Activated T-cell treated with anti-CD3 and anti-CD28 coated beads for 4 hours (primary cell): ENCODE data around the gene DLG2.
"Not testable (repeated sequence)": the region's sequence is repeated elsewhere in the genome, so short reads cannot be mapped to it uniquely, and the experiment has no call there.

Experiments used
- DNase-seq: peaks from one replicate; pipeline ENCODE4 v3.0.0-alpha.2; 2020

Gene DLG2

GRCh38 chr11:83801799-83802198 is 1825.3 kb downstream of the DLG2 start:
- no peak for DNase-seq

DNA sequence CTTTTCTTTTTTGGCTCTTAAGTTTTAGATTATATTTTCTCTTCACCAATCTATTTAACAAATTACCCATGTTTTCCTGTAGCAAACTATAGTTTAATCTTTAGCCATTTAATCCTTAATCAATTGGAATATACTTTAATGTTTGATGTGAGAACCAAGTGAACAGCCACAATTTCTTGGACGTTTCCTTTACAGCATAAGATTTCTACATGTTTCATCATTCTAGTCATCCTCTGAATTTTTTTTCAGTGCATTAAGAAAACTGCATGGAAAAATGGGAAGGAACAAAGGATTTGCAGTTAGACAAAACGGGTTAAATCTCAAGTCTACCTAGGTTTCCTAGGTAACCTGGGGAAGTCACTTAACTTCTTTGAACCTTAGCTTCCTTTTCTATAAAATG is 1833.8 kb downstream of the DLG2 start:
- DNase-seq, result no peak

DNA sequence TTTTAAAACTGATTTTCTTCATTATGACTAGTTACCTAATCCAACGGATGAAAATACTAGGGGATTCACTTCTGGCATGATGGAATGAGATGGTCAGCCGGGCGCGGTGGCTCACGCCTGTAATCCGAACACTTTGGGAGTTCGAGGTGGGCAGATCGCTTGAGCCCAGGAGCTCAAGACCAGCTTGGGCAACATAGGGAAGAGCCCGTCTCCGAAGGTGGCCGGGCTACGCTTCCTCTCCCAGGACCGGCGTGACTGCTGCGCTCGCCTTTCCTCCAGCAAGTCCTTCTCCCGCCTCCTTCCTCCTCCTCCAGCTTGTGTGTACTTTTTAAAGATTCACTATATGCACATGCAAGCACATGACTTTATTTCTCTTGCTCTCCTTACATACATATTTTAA is 1835.6 kb downstream of the DLG2 start:
- no peak for DNase-seq

DNA sequence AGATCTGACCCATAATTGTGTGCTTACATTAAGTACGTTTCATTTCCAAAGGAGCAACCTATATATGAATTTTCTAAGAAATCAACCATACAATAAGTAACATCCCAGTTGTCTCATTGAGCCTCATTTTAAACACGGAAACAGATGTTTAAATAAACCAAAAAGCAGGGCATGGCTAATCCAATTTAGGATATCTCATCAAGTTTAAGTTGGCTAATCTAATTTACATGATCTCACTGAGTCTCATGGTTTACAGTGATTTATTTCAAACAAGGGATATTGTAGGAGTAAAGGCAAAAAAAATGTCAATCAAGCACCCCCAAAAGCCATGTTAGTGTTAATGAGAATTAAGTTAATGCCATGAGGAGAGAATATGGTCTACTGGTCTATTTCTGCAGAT is 1841.2 kb downstream of the DLG2 start:
- DNase-seq, result no peak

- DNase-seq, result no peak
Observed at GRCh38 chr11:83784419-83784818, 1842.7 kb downstream of the DLG2 start.

GRCh38 chr11:83782329-83782728 is 1844.8 kb downstream of the DLG2 start:
- no peak for DNase-seq

GRCh38 chr11:83779876-83780275 is 1847.3 kb downstream of the DLG2 start:
- DNase-seq, result no peak

DNA sequence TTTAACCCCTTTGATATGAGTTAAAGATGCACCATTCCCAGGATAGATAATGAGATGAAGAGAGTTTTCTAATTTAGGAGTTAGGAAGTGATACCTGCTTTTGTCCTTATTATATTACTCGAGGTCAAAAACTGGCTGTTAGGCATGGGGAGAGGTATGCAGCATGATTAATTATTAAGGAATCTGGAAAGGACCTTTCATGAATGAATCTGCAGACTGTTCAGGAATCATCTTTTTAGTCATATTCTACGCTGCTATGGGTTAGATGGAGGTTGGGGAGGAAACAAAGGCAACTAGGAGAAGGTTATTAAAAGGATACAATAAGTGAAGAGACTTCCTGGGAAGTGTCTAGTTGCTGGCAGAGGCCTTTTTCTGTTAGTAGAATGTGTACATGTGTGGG is 1848.5 kb downstream of the DLG2 start:
- no peak for DNase-seq

DNA sequence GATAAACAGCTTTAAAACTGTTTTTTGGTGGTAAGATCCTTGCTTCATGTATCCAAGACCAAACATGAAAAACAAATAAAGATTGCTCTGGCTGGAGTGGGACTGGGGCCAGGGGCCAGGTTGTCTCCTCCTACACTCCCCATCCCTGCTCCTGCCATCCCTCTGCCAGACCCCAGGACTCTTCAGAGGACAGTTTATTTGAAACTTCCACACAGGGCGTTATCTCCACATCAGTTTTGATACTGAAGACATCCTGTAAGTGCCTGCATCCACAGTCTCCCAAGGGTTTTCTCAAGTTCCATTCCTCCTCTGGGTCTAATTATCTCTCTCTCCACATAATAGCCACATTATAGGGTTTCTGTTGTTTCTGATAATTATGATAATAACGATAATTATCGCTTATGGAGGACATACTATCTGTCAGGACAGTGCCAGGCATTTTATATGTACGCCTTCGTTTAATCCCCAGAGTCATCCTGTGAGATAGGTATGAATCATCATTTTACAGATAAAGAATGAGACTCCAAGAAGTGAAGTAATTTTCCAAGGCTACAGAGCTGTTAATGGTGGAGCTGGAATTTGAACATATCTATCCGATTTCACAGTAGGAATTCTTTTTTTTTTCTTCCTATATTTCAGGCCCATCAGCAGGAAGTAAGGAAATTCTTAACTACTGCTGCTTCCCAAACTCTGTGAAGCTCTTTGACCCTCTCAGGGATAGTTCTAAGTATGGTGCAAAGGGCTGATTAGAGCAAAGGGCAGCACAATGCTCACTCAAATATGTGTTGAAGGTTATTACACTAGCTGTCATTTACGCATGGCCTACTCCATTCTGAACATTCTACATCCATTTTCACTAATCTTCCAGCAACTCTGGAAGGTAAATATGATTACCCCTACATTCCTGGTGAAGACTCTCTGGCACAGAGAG is 1852.9 kb downstream of the DLG2 start:
- DNase-seq, result no peak

DNA sequence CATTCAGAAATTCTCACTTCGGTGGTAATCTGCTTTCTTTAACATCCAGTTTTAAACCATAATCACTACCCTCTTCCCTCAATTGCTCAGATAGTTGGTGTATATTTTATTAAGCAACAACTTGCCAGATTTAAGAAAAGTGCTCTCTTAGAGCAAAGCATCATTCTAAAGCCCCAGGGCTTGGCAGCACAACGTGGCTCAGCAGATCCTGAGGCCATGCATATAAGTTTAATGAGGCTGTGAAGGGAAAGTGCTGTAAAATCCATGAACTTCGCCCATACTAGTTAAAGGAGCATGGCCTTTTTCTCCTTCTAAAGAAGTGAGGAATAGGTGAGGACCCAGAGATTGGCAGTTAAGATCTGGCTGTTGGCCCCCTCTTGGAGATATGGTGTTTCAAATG is 1858.7 kb downstream of the DLG2 start:
- no peak for DNase-seq

DNA sequence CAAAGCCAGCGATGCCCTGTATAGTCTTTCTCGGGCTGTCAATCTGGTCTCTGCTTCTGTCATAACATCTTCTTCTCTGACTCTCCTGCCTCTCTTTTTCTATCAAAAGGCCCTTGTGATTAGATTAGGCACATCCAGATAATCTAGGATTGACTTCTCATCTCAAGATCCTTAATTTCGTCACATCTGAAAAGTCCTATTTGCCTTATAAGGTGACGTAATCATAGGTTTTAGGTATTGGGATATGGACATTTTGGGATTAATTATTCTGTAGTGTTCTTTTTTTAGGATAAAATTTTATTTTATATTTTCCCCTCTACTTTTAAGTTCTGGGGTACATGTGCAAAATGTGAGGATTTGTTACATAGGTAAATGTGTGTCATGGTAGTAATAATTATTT is 1860.2 kb downstream of the DLG2 start:
- no peak for DNase-seq

DNA sequence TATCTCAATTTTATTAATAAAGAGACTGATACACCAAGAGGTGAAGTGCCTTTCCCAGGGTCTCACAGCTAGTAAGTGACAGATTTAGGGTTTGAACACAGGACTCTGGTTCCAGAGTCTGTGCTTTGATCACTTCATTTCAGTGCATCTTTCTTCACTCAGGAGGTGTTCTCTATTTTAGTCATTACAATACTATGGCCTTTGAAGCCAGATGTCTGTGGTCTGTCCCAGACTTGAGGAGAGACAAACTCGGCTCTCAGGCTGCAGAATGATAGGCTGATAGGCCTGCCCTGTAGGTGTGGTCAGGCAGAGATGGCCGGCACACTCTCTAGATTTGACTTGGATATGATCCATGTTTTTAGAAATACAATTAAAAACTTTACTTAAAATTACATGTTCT is 1862.5 kb downstream of the DLG2 start:
- no peak for DNase-seq

GRCh38 chr11:83760932-83761331 is 1866.2 kb downstream of the DLG2 start:
- no peak for DNase-seq

- no peak for DNase-seq
Observed at GRCh38 chr11:83759148-83759547, 1868.0 kb downstream of the DLG2 start.

GRCh38 chr11:83751041-83751440 is 1876.1 kb downstream of the DLG2 start:
- DNase-seq, result no peak

- DNase-seq, result no peak
Observed at GRCh38 chr11:83746921-83747585, 1880.1 kb downstream of the DLG2 start.

DNA sequence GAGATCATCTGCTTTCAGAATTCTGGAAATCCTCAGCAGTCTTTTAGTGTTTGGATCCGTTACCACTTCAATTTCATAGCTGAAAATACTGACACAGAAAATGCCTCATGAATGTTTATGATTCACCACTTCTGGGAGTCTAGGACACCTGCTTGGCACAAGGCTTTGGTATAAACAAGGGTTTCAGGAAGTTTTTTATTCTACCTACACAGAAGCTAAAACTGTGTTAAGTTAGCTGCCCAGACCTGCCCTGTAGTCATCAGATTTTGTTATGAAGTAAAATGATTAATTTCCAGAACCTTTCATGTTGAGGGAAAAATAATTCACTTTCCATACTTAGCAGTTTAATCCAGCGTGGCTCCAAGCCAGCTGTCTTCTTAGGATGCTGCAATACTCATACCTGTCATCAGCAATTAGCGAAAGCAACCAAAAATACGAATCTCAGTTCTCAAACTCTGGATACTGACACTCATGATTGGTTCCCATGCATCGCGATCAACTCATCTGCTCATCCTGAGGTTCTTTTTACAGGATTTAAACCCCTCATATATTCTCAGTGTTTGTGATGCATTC is 1882.4 kb downstream of the DLG2 start:
- no peak for DNase-seq

- no peak for DNase-seq
Observed at GRCh38 chr11:83736684-83737083, 1890.5 kb downstream of the DLG2 start.

DNA sequence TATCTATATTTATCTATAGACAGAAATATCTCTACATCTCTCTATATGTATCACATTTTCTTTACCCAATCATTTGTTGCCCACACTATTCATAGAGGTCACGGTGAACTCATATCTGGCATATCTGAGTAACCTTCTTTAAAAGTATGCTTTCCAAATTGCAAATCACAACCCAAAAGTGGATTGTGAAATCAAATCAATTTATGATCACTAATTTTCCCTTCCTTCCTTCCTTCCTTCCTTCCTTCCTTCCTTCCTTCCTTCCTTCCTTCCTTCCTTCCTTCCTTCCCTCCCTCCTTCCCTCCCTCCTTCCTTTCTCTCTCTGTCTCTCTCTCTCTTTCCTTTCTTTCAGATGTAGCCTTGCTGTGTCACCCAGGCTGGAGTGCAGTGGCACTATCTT is 1893.0 kb downstream of the DLG2 start:
- DNase-seq, result no peak

DNA sequence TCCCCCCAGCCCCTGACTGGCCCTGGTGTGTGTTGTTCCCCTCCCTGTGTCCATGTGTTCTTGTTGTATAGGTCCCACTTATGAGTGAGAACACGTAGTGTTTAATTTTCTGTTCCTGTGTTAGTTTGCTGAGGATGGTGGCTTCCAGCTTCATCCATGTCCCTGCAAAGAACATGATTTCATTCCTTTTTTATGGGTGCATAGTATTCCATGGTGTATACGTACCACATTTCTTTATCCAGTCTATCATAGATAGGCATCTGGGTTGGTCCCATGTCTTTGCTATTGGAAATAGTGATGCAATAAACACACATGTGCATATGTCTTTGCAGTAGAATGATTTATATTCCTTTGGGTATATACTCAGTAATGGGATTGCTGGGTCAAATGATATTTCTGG is 1895.9 kb downstream of the DLG2 start:
- DNase-seq, result not testable (repeated sequence)

GRCh38 chr11:83728281-83728680 is 1898.9 kb downstream of the DLG2 start:
- DNase-seq, result no peak

DNA sequence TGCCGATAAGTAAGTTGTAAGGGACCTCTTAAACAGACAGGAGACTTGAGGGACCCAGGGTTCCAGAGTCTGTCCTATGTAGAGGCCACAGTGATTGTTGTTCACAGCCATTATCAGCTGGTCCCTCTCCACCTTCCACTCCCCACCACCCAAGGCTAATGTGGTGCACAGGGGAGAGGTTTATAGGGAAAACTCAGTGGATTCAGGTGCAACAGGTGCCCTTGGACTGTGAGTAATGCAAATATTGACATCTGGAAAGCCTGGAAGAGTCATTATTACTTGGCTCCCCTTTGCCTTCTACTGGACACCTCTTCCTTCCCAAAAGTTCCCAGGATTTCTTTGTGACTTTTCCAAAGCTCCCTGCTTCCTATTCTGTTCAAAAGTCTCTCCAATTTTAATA is 1899.9 kb downstream of the DLG2 start:
- no peak for DNase-seq

GRCh38 chr11:83726316-83726715 is 1900.8 kb downstream of the DLG2 start:
- DNase-seq, result no peak

GRCh38 chr11:83725728-83726127 is 1901.4 kb downstream of the DLG2 start:
- no peak for DNase-seq
